PC-9 (cell line): ENCODE data around the gene KCNH4. TPM values are rescaled to one million over a fixed set of nuclear protein-coding genes. Genes with fewer than 3 reads are reported as not detected.

Source experiments
- BruUV-seq: library from RNA; stranded (reverse); fragments of 400-500 nt; replicated peaks from 2 replicates; lab custom pipeline; 2021; lab: Mats Ljungman, UMichigan
- CTCF ChIA-PET: fragments of 300-600 bp; sonication (Branson Sonifier 250); formaldehyde crosslinking; loops from one replicate; lab custom pipeline; 2022; ENCODE audit warnings: antibody characterized with exemption; lab: Charles Lee
- POLR2A ChIA-PET: fragments of 300-600 bp; sonication (Branson Sonifier 250); formaldehyde crosslinking; loops from one replicate; lab custom pipeline; 2022; ENCODE audit warnings: antibody characterized with exemption; ENCODE audit not compliant: unreplicated experiment; lab: Charles Lee
- DNase-seq, 2 experiments: peaks; one replicate each; pipeline versions ENCODE4 v3.0.0 to v3.0.0-alpha.2; 2015 to 2022; ENCODE audit warnings: mixed read lengths in 1 of 2
- H2AFZ ChIP-seq: fragments of 200-600 bp; sonication (generic); 2 replicates; pipeline ENCODE4 v1.8.1; 2017; ENCODE audit warnings: antibody characterized with exemption
- H3F3A ChIP-seq: fragments of 200-600 bp; sonication (generic); 2 replicates; pipeline ENCODE4 v1.8.1; 2017; ENCODE audit warnings: antibody characterized with exemption, mild to moderate bottlenecking, low read depth; ENCODE audit not compliant: insufficient read depth
- H3K27ac ChIP-seq: fragments of 200-600 bp; sonication (generic); 2 replicates; pipeline ENCODE4 v1.6.1; 2016; ENCODE audit warnings: mixed run types
- H3K27me3 ChIP-seq: fragments of 200-600 bp; sonication (generic); 2 replicates; pipeline ENCODE4 v1.6.1; 2016; ENCODE audit warnings: low read depth, mixed run types; ENCODE audit not compliant: insufficient read depth
- H3K36me3 ChIP-seq: fragments of 200-600 bp; sonication (generic); 2 replicates; pipeline ENCODE4 v1.6.1; 2016; ENCODE audit warnings: low read depth, mixed run types
- H3K4me1 ChIP-seq: fragments of 200-600 bp; sonication (generic); replicated peaks from 2 replicates; pipeline ENCODE4 v1.6.1; 2016; ENCODE audit warnings: mixed run types; ENCODE audit not compliant: insufficient read depth
- H3K4me2 ChIP-seq: fragments of 200-600 bp; sonication (generic); 2 replicates; pipeline ENCODE4 v1.6.1; 2017; ENCODE audit warnings: mixed run types
- H3K4me3 ChIP-seq: fragments of 200-600 bp; sonication (generic); 2 replicates; pipeline ENCODE4 v1.6.1; 2016; ENCODE audit warnings: mixed run types
- H3K79me2 ChIP-seq: fragments of 200-600 bp; sonication (generic); 2 replicates; pipeline ENCODE4 v1.6.1; 2017; ENCODE audit warnings: low read depth, mixed run types
- H3K9me2 ChIP-seq: fragments of 200-600 bp; sonication (generic); 2 replicates; pipeline ENCODE4 v1.8.1; 2017; ENCODE audit warnings: mild to moderate bottlenecking; ENCODE audit not compliant: insufficient read depth
- H3K9me3 ChIP-seq: fragments of 200-600 bp; sonication (generic); 2 replicates; pipeline ENCODE4 v1.8.1; 2016; ENCODE audit warnings: low read depth; ENCODE audit not compliant: insufficient read depth
- H4K20me1 ChIP-seq: fragments of 200-600 bp; sonication (generic); 2 replicates; pipeline ENCODE4 v1.8.1; 2017; ENCODE audit not compliant: insufficient read depth
- CTCF ChIP-seq: fragments of 200-600 bp; sonication (generic); conservative IDR thresholded peaks from 2 replicates; pipeline ENCODE4 v1.6.1; 2017; ENCODE audit warnings: mixed run types, antibody characterized with exemption, mild to moderate bottlenecking, moderate library complexity
- EZH2 ChIP-seq: fragments of 200-600 bp; sonication (generic); IDR thresholded peaks from 2 replicates; pipeline ENCODE4 v1.8.0; 2017; ENCODE audit warnings: antibody characterized with exemption, low read depth
- intact Hi-C: fragments of 100-400 bp; cut with micrococcal nuclease; formaldehyde crosslinking; loops from one replicate; pipeline ENCODE4 v1.10.0; 2022; ENCODE audit not compliant: unreplicated experiment
- total RNA-seq: library from RNA; stranded (reverse); gene quantifications from 2 replicates; pipeline ENCODE4 v1.2.3, GENCODE V29; 2021

The KCNH4 gene
- total RNA-seq, 1 experiment from 2014 or later: not detected

GRCh38 chr17:42169351-42169750, 11.6 kb downstream of the KCNH4 start:
- H3K27ac ChIP-seq: no peak overlapping the region
- POLR2A ChIA-PET: interaction anchor here (0.6 kb wide), 1 partner anchor 150 kb away, joined by 9 read pairs; no protein-coding TSS in a partner anchor
- H2AFZ ChIP-seq: no peak overlapping the region
- H3K9me2 ChIP-seq: no peaks in the 10 kb centered on the region
- intact Hi-C loops: no loop called here
- CTCF ChIA-PET: no interaction called here
- H3K27me3 ChIP-seq: peaks cover 37% of the 10 kb centered on the region
- H3K4me1 ChIP-seq: no peaks in the 10 kb centered on the region
- H4K20me1 ChIP-seq: no peaks in the 10 kb centered on the region
- DNase-seq: no peak
- H3K79me2 ChIP-seq: no peaks in the 10 kb centered on the region
- no peak overlapping the region for H3K4me3 ChIP-seq
- TF ChIP-seq EZH2 (no peak), CTCF (no peak)
- H3K36me3 ChIP-seq: no peaks in the 10 kb centered on the region
- H3F3A ChIP-seq: no peaks in the 10 kb centered on the region
- BruUV-seq: no TSS peak
- no peak overlapping the region for H3K4me2 ChIP-seq
- no peaks in the 10 kb centered on the region for H3K9me3 ChIP-seq

- Histone ChIP-seq H3K27me3 (peaks cover 23% of the 10 kb centered on the region), H3K36me3 (no peaks in the 10 kb centered on the region), H3K4me2 (no peak overlapping the region), H3K9me2 (no peaks in the 10 kb centered on the region), H2AFZ (no peak overlapping the region), H3K4me3 (no peak overlapping the region), H3F3A (no peaks in the 10 kb centered on the region), H3K4me1 (no peaks in the 10 kb centered on the region), H3K9me3 (no peaks in the 10 kb centered on the region), H4K20me1 (no peaks in the 10 kb centered on the region), H3K27ac (no peak overlapping the region), H3K79me2 (no peaks in the 10 kb centered on the region)
- DNase-seq: no peak
- no TSS peak for BruUV-seq
- ChIA-PET CTCF (interaction anchor here (0.5 kb wide), 1 partner anchor 426 kb away, joined by 10 read pairs; no protein-coding TSS in a partner anchor), POLR2A (no interaction called here)
- TF ChIP-seq EZH2 (no peak), CTCF (no peak)
- intact Hi-C loops: no loop called here
Observed at GRCh38 chr17:42167807-42168206, 13.1 kb downstream of the KCNH4 start.

GRCh38 chr17:42166196-42166763, 14.7 kb downstream of the KCNH4 start:
- H3K9me3 ChIP-seq: no peaks in the 10 kb centered on the region
- peaks cover 9% of the 10 kb centered on the region for H3K27me3 ChIP-seq
- BruUV-seq: no TSS peak
- H3K27ac ChIP-seq: no peak overlapping the region
- H3K4me1 ChIP-seq: no peaks in the 10 kb centered on the region
- no peak overlapping the region for H3K4me3 ChIP-seq
- H3K9me2 ChIP-seq: no peaks in the 10 kb centered on the region
- intact Hi-C loops: no loop called here
- no peaks in the 10 kb centered on the region for H3K36me3 ChIP-seq
- no peak for DNase-seq
- no peaks in the 10 kb centered on the region for H3F3A ChIP-seq
- CTCF ChIA-PET: no interaction called here
- POLR2A ChIA-PET: no interaction called here
- no peaks in the 10 kb centered on the region for H3K79me2 ChIP-seq
- no peak overlapping the region for H2AFZ ChIP-seq
- TF ChIP-seq CTCF (no peak), EZH2 (no peak)
- no peak overlapping the region for H3K4me2 ChIP-seq
- no peaks in the 10 kb centered on the region for H4K20me1 ChIP-seq
